Measurements from ENCODE around the gene PEX26.
A peak's percentile ranks its signal among the peaks of the same experiment; 100 is the strongest.

PEX26 gene

DNA sequence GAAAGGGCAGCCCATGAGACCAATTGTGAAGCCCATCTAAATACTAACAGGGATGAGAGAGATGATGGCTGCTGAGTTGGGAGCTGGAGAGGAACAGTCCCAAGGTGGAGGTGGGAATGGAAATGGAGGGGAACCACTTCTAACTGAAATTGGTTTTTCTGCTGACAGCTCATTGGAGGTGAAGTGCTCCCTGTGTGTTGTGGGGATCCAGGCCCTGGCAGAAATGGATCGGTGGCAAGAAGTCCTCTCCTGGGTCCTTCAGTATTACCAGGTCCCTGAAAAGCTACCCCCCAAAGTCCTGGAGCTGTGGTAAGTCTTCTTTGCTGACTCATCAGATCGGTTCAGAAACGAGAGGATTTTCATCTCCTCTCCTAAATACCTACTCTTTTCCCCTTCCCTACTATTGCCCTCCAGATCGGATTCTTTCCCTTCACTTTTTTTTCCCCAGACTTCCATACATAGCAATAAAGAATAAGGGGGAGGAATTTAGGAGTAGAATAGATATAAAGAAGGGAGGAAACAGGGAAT is 2.0 kb downstream of the PEX26 start:
- H3K27ac Mint-ChIP-seq, result peak overlapping the region; percentile 44

DNA sequence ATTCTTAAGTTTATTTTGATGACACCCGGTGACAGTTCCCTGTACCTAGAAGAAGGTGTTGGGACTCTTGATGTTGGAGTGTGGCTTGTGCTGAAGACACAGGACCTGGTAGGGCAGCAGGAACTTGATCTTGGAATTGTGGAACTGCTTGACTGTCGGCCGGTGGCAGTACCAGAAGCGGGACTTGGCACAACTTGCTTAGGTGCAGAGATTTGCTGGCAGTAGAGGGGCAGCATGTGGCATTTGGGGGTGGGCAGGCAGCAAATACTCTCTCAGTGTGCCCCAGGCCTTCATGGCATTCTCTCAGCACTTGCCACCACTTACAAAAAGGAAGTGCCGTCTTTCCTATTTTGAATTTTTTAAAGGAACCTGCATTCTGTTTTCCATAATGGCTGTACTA is 3.6 kb downstream of the PEX26 start:
- Mint-ChIP-seq H3K36me3 (ENCODE audit: low read depth) (peaks cover 63% of the 10 kb centered on the region), H3K27me3 (ENCODE audit: low read depth, poor library complexity) (no peaks in the 10 kb centered on the region), H3K9me3 (no peaks in the 10 kb centered on the region), H3K27ac (no peak overlapping the region), H3K4me1 (peaks cover 45% of the 10 kb centered on the region), H3K4me3 (no peak overlapping the region)
- TF ChIP-seq, protein P1, sequence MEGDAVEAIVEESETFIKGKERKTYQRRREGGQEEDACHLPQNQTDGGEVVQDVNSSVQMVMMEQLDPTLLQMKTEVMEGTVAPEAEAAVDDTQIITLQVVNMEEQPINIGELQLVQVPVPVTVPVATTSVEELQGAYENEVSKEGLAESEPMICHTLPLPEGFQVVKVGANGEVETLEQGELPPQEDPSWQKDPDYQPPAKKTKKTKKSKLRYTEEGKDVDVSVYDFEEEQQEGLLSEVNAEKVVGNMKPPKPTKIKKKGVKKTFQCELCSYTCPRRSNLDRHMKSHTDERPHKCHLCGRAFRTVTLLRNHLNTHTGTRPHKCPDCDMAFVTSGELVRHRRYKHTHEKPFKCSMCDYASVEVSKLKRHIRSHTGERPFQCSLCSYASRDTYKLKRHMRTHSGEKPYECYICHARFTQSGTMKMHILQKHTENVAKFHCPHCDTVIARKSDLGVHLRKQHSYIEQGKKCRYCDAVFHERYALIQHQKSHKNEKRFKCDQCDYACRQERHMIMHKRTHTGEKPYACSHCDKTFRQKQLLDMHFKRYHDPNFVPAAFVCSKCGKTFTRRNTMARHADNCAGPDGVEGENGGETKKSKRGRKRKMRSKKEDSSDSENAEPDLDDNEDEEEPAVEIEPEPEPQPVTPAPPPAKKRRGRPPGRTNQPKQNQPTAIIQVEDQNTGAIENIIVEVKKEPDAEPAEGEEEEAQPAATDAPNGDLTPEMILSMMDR (IDR thresholded peaks at IDR 0.05), result no peak
- no peak for DNase-seq

More for the DNA sequence above, 2.0 kb downstream of the PEX26 start:
- peaks cover 52% of the 10 kb centered on the region for H3K4me1 Mint-ChIP-seq
- peaks cover 50% of the 10 kb centered on the region for H3K36me3 Mint-ChIP-seq (ENCODE audit: low read depth)
- no peaks in the 10 kb centered on the region for H3K9me3 Mint-ChIP-seq
- no peak for DNase-seq
- H3K27me3 Mint-ChIP-seq (ENCODE audit: low read depth, poor library complexity), result no peaks in the 10 kb centered on the region
- TF ChIP-seq, protein P1 (IDR thresholded peaks at IDR 0.05), result no peak
- H3K4me3 Mint-ChIP-seq, result peak overlapping the region; percentile 98

DNA sequence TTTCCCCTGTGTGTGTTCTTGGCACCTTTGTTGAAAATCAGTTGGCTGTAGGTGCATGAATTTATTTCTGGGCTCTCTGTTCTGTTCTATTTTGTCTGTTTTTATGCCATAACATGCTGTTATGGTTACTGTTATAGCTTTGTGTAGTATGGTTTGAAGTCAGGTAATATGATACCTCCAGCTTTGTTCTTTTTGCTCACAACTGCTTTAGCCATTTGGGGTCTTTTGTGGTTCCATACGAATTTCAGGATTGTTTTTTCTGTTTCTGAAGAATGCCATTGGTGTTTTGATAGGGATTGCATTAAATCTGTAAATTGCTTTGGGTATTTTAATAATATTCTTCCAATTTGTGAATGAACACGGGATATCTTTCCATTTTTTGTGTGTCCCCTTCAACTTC is 4.7 kb downstream of the PEX26 start:
- TF ChIP-seq, protein P1 (IDR thresholded peaks at IDR 0.05), result no peak
- H3K4me1 Mint-ChIP-seq, result peaks cover 35% of the 10 kb centered on the region
- no peak for DNase-seq
- no peaks in the 10 kb centered on the region for H3K9me3 Mint-ChIP-seq
- H3K27me3 Mint-ChIP-seq (ENCODE audit: low read depth, poor library complexity), result no peaks in the 10 kb centered on the region
- H3K36me3 Mint-ChIP-seq (ENCODE audit: low read depth), result peaks cover 66% of the 10 kb centered on the region
- no peak overlapping the region for H3K27ac Mint-ChIP-seq
- H3K4me3 Mint-ChIP-seq, result no peak overlapping the region

GRCh38 chr22:18083406-18083805 is 5.6 kb downstream of the PEX26 start:
- no peak overlapping the region for H3K4me3 Mint-ChIP-seq
- DNase-seq, result no peak
- peaks cover 72% of the 10 kb centered on the region for H3K36me3 Mint-ChIP-seq (ENCODE audit: low read depth)
- no peaks in the 10 kb centered on the region for H3K27me3 Mint-ChIP-seq (ENCODE audit: low read depth, poor library complexity)
- peaks cover 30% of the 10 kb centered on the region for H3K4me1 Mint-ChIP-seq
- peak overlapping the region; percentile 68 for H3K27ac Mint-ChIP-seq
- TF ChIP-seq, protein P1 (IDR thresholded peaks at IDR 0.05), result no peak
- H3K9me3 Mint-ChIP-seq, result no peaks in the 10 kb centered on the region

DNA sequence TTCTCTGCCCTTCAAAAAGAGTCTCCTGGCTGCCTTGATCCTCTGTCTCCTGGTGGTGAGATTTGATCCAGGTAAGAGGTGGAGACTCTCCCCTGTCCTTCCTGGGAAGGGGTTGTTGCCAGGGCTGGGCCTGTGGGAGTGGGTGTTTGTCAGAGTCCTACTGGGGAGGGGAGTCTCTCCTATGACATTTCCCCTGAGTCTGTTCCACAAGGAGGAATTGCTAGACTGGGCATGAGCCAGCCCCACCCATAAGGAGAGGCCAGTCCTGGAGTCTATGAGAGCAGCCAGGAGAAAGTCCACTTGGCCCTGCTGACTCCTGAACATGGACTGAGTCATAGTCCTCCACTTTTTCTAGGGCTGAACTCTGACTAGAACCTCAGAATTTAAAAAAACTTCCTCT is 7.4 kb downstream of the PEX26 start:
- Mint-ChIP-seq H3K36me3 (ENCODE audit: low read depth) (peaks cover 78% of the 10 kb centered on the region), H3K4me1 (peaks cover 24% of the 10 kb centered on the region), H3K27me3 (ENCODE audit: low read depth, poor library complexity) (no peaks in the 10 kb centered on the region), H3K27ac (no peak overlapping the region), H3K4me3 (no peak overlapping the region), H3K9me3 (no peaks in the 10 kb centered on the region)
- DNase-seq, result no peak
- TF ChIP-seq, protein P1 (IDR thresholded peaks at IDR 0.05), result no peak

GRCh38 chr22:18087350-18087855 is 9.6 kb downstream of the PEX26 start:
- Mint-ChIP-seq H3K36me3 (ENCODE audit: low read depth) (peaks cover 73% of the 10 kb centered on the region), H3K9me3 (no peaks in the 10 kb centered on the region), H3K27me3 (ENCODE audit: low read depth, poor library complexity) (no peaks in the 10 kb centered on the region), H3K27ac (peak overlapping the region; percentile 36), H3K4me3 (no peak overlapping the region), H3K4me1 (peaks cover 25% of the 10 kb centered on the region)
- no peak for DNase-seq
- TF ChIP-seq, protein P1 (IDR thresholded peaks at IDR 0.05), result no peak
